ENCODE data around the gene TBPL2. TPM values are rescaled to one million over a fixed set of nuclear protein-coding genes. Genes with fewer than 3 reads are reported as not detected.

Gene TBPL2
- total and polyA plus RNA-seq, 2 donors (not counting 3 experiments of a cell fraction or from before 2014, with no cell fraction given): not detected

DNA sequence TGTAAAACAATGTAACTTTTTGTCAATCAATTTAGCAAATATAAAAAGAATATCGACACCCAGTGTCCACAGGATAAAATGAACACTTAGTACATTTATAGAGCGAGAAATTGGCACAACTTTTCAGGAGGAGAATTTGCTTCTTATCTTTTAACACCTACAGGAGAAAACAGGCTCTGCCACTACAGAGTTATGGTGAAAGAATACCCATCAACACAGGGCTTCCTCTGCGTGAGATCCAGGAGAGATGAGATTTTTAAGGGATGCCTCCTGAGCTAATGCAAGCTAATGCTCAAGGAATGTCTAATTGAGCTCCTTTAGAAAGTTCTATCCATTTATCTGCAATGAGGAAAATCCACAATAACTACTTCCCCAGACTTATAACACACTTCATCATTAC is 7.8 kb downstream of the TBPL2 start:
- ChIA-PET POLR2A (no interaction called here), CTCF (interaction anchor here (0.6 to 12.4 kb wide), 13 partner anchors 8 to 1041 kb away, joined by 3 to 196 read pairs (median 4); no protein-coding TSS in a partner anchor)
- DNase-seq (ENCODE audit: low read depth, low spot score) (no peak), FAIRE-seq (no peak)
- H3K4me3 ChIP-seq (replicated peaks in 1 of 3; ENCODE audit: insufficient read depth in 1 of 3, low read depth in 1 of 3, low read length in 3 of 3): no peak overlapping the region
- dilution Hi-C loops (cut with MboI; ENCODE audit: extremely low pct_ligation_motif_present, low sequenced_read_pairs): no loop called here
- H3K36me3 ChIP-seq (ENCODE audit: control insufficient read depth in 2 of 2, extremely low read depth in 1 of 2, insufficient read depth in 2 of 2, low read length in 2 of 2): no peaks in the 10 kb centered on the region
- H2AFZ ChIP-seq (ENCODE audit: low read depth, low read length): no peak overlapping the region
- H3K9me3 ChIP-seq (replicated peaks; ENCODE audit: control insufficient read depth, insufficient read depth, low read length): no peaks in the 10 kb centered on the region
- no peaks in the 10 kb centered on the region for H4K20me1 ChIP-seq (replicated peaks; ENCODE audit: control insufficient read depth, extremely low read depth, insufficient read depth, low read length)
- H3K79me2 ChIP-seq (ENCODE audit: control insufficient read depth, insufficient read depth, low read length): no peaks in the 10 kb centered on the region
- H3K27me3 ChIP-seq (ENCODE audit: control insufficient read depth in 2 of 2, insufficient read depth in 2 of 2, low read length in 2 of 2): peaks cover 2% of the 10 kb centered on the region in 2 experiments
- no peak overlapping the region for H3K4me2 ChIP-seq (ENCODE audit: insufficient read depth, low read length)
- H3K4me1 ChIP-seq (ENCODE audit: control insufficient read depth, extremely low read depth, insufficient read depth, low read length): no peaks in the 10 kb centered on the region
- no peaks in the 10 kb centered on the region for H3K9me1 ChIP-seq (replicated peaks; ENCODE audit: control insufficient read depth, extremely low read depth, insufficient read depth, low read length)
- TF ChIP-seq JUN (IDR thresholded peaks at IDR 0.05; ENCODE audit: borderline replicate concordance, insufficient read depth, insufficient read length, low read depth) (no peak), EZH2 (IDR thresholded peaks at IDR 0.05; ENCODE audit: borderline replicate concordance, low read depth, low read length, severe bottlenecking) (no peak), MYC (IDR thresholded peaks at IDR 0.05; ENCODE audit: low read depth, low read length) (no peak), POLR2A (IDR thresholded peaks at IDR 0.05; ENCODE audit: low read depth, low read length) (no peak)
- TF ChIP-seq, protein P1, sequence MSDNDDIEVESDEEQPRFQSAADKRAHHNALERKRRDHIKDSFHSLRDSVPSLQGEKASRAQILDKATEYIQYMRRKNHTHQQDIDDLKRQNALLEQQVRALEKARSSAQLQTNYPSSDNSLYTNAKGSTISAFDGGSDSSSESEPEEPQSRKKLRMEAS (IDR thresholded peaks at IDR 0.05; ENCODE audit: insufficient read depth, insufficient read length): no peak
- TF ChIP-seq, protein P2, sequence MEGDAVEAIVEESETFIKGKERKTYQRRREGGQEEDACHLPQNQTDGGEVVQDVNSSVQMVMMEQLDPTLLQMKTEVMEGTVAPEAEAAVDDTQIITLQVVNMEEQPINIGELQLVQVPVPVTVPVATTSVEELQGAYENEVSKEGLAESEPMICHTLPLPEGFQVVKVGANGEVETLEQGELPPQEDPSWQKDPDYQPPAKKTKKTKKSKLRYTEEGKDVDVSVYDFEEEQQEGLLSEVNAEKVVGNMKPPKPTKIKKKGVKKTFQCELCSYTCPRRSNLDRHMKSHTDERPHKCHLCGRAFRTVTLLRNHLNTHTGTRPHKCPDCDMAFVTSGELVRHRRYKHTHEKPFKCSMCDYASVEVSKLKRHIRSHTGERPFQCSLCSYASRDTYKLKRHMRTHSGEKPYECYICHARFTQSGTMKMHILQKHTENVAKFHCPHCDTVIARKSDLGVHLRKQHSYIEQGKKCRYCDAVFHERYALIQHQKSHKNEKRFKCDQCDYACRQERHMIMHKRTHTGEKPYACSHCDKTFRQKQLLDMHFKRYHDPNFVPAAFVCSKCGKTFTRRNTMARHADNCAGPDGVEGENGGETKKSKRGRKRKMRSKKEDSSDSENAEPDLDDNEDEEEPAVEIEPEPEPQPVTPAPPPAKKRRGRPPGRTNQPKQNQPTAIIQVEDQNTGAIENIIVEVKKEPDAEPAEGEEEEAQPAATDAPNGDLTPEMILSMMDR (IDR thresholded peaks at IDR 0.05; ENCODE audit: extremely low read depth in 1 of 2, insufficient read depth in 1 of 2, low read depth in 1 of 2, low read length in 2 of 2): no peak
- no TSS peak for BruUV-seq (replicated peaks)
- H3K9ac ChIP-seq (replicated peaks; ENCODE audit: extremely low read depth, insufficient read depth, low read length): no peak overlapping the region
- H3K27ac ChIP-seq (ENCODE audit: insufficient read depth, low read depth, low read length): no peak overlapping the region
- intact Hi-C loops (cut with micrococcal nuclease): no loop called here

All from endothelial cell of umbilical vein (primary cell).